ENCODE measurements around the gene ITGB1.

Gene ITGB1

DNA sequence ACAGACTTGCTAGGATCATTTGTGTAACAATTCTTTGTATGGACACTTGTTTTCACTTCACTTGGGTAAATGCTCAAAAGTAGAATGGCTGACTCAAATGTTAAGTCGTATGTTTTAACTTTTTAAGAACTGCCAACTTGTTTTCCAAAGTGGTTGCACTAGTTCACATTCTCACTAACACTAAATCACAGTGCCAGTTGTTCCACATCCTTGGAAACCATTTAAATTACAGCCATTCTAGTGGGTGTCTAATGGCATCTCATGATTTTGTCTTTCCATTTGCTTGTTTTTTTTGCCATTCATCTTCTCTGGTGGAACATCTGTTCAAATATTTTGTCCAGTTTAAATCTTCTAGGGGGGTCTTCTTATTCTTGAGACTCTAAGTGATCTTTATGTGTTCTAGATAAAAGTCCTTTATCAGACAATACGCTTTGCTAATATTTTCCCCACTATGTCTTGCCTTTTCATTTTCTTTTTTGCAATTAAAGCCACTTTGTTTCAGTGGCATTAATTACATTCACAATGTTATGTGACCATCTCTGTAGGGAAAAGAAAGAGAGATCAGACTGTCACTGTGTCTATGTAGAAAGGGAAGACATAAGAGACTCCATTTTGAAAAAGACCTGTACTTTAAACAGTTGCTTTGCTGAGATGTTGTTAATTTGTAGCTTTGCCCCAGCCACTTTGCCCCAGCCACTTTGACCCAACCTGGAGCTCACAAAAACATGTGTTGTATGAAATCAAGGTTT lies 63.9 kb downstream of the ITGB1 start:
- no peak overlapping the region for H3K4me3 ChIP-seq (ENCODE audit: low read length)
- no peak for DNase-seq (ENCODE audit: low read depth)
- TF ChIP-seq, protein P1, sequence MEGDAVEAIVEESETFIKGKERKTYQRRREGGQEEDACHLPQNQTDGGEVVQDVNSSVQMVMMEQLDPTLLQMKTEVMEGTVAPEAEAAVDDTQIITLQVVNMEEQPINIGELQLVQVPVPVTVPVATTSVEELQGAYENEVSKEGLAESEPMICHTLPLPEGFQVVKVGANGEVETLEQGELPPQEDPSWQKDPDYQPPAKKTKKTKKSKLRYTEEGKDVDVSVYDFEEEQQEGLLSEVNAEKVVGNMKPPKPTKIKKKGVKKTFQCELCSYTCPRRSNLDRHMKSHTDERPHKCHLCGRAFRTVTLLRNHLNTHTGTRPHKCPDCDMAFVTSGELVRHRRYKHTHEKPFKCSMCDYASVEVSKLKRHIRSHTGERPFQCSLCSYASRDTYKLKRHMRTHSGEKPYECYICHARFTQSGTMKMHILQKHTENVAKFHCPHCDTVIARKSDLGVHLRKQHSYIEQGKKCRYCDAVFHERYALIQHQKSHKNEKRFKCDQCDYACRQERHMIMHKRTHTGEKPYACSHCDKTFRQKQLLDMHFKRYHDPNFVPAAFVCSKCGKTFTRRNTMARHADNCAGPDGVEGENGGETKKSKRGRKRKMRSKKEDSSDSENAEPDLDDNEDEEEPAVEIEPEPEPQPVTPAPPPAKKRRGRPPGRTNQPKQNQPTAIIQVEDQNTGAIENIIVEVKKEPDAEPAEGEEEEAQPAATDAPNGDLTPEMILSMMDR (conservative IDR thresholded peaks at IDR 0.05; ENCODE audit: low read length), result no peak

DNA sequence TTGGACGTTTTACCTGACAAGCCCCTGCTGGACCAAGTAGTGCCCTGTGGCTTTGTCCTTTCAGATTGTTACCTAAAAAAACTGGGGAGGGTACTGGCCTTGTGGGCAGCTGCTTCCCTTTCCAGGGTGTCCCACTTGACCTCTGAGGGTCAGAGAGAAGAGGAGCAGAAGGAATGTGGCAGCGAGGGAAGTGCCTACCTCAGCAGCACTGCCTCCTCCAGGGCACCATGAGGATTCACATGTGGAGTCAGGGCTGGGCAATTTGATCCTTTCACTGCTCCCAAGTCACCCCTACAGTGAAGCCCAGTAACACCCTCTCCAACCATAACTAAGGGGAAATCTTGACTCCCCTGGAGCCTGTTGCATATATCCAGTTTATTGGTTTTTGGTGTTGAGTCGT lies 64.6 kb downstream of the ITGB1 start:
- TF ChIP-seq, protein P1 (conservative IDR thresholded peaks at IDR 0.05; ENCODE audit: low read length), result peak; percentile 21; the same call in 1 of the 2 replicates
- no peak for DNase-seq (ENCODE audit: low read depth)
- H3K4me3 ChIP-seq (ENCODE audit: low read length), result no peak overlapping the region

DNA sequence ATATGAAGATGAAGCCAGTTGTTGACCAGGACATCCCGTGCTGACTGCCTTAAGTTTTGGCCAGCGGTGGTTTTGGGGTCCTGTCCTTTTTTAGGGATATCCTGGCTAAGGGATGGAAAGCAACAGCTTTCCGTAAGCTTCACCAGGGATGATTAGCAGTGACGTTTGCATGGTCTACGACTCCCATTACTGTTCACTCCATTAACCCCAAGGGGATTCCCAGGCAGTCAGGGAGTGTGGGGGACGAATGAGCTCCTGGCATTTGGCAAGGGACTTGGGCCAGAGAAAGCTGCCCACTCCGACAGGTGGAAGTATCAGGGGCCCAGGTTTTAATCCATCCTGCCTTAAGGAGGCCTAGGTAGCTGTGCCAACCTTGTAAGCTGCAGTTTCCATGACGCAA lies 66.8 kb downstream of the ITGB1 start:
- no peak for DNase-seq (ENCODE audit: low read depth)
- no peak overlapping the region for H3K4me3 ChIP-seq (ENCODE audit: low read length)
- TF ChIP-seq, protein P1 (conservative IDR thresholded peaks at IDR 0.05; ENCODE audit: low read length), result no peak

DNA sequence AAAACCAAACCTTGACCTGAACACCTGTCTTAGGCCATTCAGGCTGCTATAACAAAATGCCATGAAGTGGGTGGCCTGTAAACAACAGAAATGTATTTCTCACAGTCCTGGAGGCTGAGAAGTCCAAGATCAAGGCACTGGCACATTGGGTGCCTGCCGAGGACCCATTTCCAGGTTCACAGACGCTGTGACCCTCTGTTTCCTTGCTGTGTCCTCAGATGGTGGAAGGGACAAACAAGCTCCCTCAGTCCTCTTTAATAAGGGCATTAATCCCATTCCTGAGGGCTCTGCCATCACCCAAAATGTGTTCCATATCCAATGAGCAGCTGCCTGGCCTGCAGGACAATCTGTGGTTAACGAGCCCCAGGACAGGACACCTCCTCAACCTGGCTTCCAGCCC lies 67.6 kb downstream of the ITGB1 start:
- H3K4me3 ChIP-seq (ENCODE audit: low read length), result no peak overlapping the region
- TF ChIP-seq, protein P1 (conservative IDR thresholded peaks at IDR 0.05; ENCODE audit: low read length), result no peak
- DNase-seq (ENCODE audit: low read depth), result no peak

DNA sequence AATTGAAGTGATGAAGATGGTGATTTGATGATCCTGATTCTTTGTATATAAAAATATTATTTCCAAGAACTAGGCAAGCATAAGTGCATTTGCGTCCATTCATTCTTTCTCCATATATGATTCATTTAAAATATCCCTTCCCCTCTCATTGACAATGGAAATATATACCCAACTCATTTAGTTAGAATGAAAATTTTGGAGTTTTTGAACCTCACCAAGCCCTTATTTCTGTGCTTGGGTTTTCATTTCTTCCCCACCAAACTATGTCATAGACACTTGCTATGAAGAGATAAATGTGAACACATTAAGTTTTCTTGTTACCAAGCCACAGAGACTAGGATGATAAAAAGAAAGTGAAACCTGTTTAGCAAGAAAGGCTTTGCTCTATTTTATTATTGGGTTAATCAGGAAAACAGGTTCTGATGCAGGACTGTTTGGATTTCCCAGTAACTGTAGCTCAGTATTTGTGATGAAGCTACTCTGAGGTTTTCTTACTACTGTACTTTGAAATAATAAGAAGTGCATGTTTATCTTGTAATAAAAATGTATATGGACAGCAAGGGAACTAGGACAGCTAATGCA lies 68.3 kb downstream of the ITGB1 start:
- no peak for DNase-seq (ENCODE audit: low read depth)
- TF ChIP-seq, protein P1 (conservative IDR thresholded peaks at IDR 0.05; ENCODE audit: low read length), result no peak
- no peak overlapping the region for H3K4me3 ChIP-seq (ENCODE audit: low read length)

DNA sequence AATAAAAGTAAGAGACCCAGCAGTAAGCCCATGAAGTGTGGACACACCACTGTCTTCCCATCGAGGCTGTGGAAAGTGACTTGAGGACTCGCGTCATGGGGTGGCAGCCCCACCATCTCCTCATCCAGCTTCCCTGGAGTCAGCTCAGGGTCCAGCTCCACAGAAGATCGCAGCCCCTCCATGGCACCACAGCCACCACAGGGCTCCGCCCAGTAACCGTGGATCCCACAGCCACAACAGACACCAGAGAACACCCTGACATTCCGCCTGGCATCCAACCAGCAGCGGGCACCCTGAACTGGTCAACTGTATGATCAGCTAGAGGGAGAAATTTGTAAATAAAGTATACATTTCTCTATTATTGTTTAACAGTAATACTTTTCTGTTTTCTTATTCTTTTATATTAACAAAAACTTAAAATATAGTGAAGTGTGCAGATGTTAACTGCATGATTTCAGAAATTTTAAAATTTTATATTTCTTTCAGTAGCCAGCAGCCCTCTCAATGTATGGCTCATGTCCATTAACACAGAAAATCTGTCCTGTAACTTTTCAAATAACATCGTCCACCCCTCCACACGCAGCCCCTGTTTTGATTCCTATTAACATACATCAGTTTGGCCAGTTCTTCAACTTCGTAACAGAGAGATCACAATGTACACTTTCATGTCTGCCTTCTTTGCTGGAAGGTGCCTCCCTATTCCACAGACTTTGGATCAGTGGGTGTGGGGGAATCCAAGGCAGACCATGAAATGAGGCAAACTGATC lies 69.7 kb downstream of the ITGB1 start:
- no peak for DNase-seq (ENCODE audit: low read depth)
- TF ChIP-seq, protein P1 (conservative IDR thresholded peaks at IDR 0.05; ENCODE audit: low read length), result no peak
- no peak overlapping the region for H3K4me3 ChIP-seq (ENCODE audit: low read length)

Measured in AG10803 (cell line).